Ovary (tissue), 9 donors: Measurements from ENCODE around the gene EYA2. TPM values are rescaled to one million over a fixed set of nuclear protein-coding genes. Genes with fewer than 3 reads are reported as not detected.

ENCODE experiments used
- DNase-seq, 5 donors: peaks; one replicate each; pipeline ENCODE4 v3.0.0-alpha.2; 2019 to 2020
- H3K27ac ChIP-seq, 2 donors: fragments of 200-600 bp; one replicate each; pipeline versions ENCODE4 v1.5.1 to v1.8.0; 2019 to 2022
- H3K27me3 ChIP-seq: fragments of 200-600 bp; one replicate; pipeline ENCODE4 v1.8.0; 2022
- H3K36me3 ChIP-seq: fragments of 200-600 bp; sonication (generic); one replicate; pipeline ENCODE4 v1.5.1; 2019
- H3K4me1 ChIP-seq: one replicate; pipeline ENCODE4 v1.8.1; 2013; ENCODE audit warnings: mild to moderate bottlenecking, moderate library complexity; ENCODE audit not compliant: insufficient read depth
- H3K4me3 ChIP-seq: fragments of 200-600 bp; sonication (generic); one replicate; pipeline ENCODE4 v1.5.1; 2017
- H3K9me3 ChIP-seq, 2 donors: fragments of 200-600 bp in 1 of 2; sonication (generic) in 1 of 2; one replicate each; pipeline versions ENCODE4 v1.5.1 to v1.8.1; 2013 to 2019; ENCODE audit warnings: mild to moderate bottlenecking in 1 of 2, moderate library complexity in 1 of 2
- EP300 ChIP-seq: sonication (generic); formaldehyde crosslinking; IDR thresholded peaks from one replicate; pipeline ENCODE4 v1.6.1; 2017; ENCODE audit warnings: antibody characterized with exemption
- POLR2A ChIP-seq: fragments of 450-650 bp; IDR thresholded peaks from one replicate; pipeline ENCODE4 v1.6.1; 2017; ENCODE audit warnings: antibody characterized with exemption, mild to moderate bottlenecking, moderate library complexity
- WGBS, 3 donors: extraction: QIAGEN DNeasy Blood & Tissue Kit in 1 of 3; methylation state at CpG; one replicate each; pipeline versions ENCODE4 v1.1.5 to v1.1.7; 2013 to 2017; 5-methylcytosine and 5-hydroxymethylcytosine counted together
- intact Hi-C, 4 donors: fragments of 100-400 bp; cut with DNase I; formaldehyde crosslinking; loops; one replicate each; pipeline versions ENCODE4 v1.11.0 to v1.15.1; 2022 to 2023
- polyA plus RNA-seq, 2 donors: library from polyadenylated mRNA; stranded (reverse); fragments of 200-250 nt in 1 of 2; fragments of 350-450 nt in 1 of 2; fragmentation: Illumina TruSeq in 1 of 2; extraction: RNeasy Lipid Tissue Mini Kit (QIAGEN cat#74804) in 1 of 2; gene quantifications; one replicate each; pipeline ENCODE4 v1.2.3, GENCODE V29; 2013 to 2014
- total RNA-seq, 7 donors: library from RNA; depleted of rRNA in 2 of 7; stranded (reverse); fragments of >200 nt in 2 of 7; fragmentation: NEBNext Ultra II Directional in 3 of 7; extraction: Animal tissue kit (Norgen Biotek cat#: 25700) in 3 of 7; gene quantifications; one replicate each; pipeline versions ENCODE4 v1.1.0 to v1.2.4, GENCODE V29; 2016 to 2023
- TF ChIP-seq, protein P1 (sequence below), 3 donors: fragments of 450-650 bp in 2 of 3; fragments of 200-600 bp in 1 of 3; IDR thresholded peaks; one replicate each; pipeline versions ENCODE4 v1.5.1 to v1.8.0; 2016 to 2022; ENCODE audit warnings: antibody characterized with exemption in 3 of 3, mild to moderate bottlenecking in 1 of 3
- donor health status: DM: no; HTN: no; CAD: no; lungs with moderate emphysema.
- donor health status: DM: no; HTN: no; CAD: no.
- donor health status: Bipolar disorder and iron deficiency.
- donor health status: DM: yes; HTN: yes; CAD: no.
- donor health status: DM: no; HTN: no; CAD: no.
- donor health status: DM: yes; HTN: yes; CAD: no.

The EYA2 gene
- total and polyA plus RNA-seq, 9 donors: 0.18 to 7.6 (median 1.7) TPM

DNA sequence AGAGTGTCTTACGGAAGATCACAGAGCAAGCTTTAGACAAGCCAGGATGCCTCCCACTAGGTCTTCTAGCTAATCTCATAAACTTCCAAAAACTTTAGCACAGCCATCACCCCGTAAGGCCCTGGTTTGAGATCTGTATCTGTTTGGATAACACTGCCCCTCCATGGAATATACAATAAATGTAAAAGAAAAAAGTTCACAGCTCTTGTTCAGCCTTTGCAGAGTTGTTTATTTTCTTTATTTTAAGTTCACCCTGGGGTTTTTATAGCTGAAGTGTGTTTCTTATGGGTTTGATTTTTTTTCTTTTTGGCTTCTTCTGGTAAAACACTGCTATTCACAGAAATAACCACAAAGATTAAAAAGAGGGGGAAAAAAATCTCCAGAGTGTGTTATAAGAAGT is 125.6 kb downstream of the EYA2 start:
- Histone ChIP-seq H3K27me3 (no peaks in the 10 kb centered on the region), H3K36me3 (no peaks in the 10 kb centered on the region), H3K4me1 (no peaks in the 10 kb centered on the region), H3K9me3 (no peaks in the 10 kb centered on the region), H3K4me3 (no peak overlapping the region), H3K27ac (no peak overlapping the region)
- intact Hi-C loops: no loop called here
- 42 to 43% (median 42%) methylated on average over 2 of the region's 2 CpGs for WGBS, 3 donors
- no peak for DNase-seq
- TF ChIP-seq POLR2A (no peak), EP300 (no peak)
- TF ChIP-seq, protein P1, sequence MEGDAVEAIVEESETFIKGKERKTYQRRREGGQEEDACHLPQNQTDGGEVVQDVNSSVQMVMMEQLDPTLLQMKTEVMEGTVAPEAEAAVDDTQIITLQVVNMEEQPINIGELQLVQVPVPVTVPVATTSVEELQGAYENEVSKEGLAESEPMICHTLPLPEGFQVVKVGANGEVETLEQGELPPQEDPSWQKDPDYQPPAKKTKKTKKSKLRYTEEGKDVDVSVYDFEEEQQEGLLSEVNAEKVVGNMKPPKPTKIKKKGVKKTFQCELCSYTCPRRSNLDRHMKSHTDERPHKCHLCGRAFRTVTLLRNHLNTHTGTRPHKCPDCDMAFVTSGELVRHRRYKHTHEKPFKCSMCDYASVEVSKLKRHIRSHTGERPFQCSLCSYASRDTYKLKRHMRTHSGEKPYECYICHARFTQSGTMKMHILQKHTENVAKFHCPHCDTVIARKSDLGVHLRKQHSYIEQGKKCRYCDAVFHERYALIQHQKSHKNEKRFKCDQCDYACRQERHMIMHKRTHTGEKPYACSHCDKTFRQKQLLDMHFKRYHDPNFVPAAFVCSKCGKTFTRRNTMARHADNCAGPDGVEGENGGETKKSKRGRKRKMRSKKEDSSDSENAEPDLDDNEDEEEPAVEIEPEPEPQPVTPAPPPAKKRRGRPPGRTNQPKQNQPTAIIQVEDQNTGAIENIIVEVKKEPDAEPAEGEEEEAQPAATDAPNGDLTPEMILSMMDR (IDR thresholded peaks at IDR 0.05): no peak

GRCh38 chr20:47021850-47022249 is 127.2 kb downstream of the EYA2 start:
- intact Hi-C loops: no loop called here
- DNase-seq: no peak
- Histone ChIP-seq H3K4me1 (no peaks in the 10 kb centered on the region), H3K27ac (no peak overlapping the region), H3K4me3 (no peak overlapping the region), H3K36me3 (no peaks in the 10 kb centered on the region), H3K27me3 (no peaks in the 10 kb centered on the region), H3K9me3 (no peaks in the 10 kb centered on the region)
- no peak for TF ChIP-seq POLR2A
- no peak for TF ChIP-seq EP300
- TF ChIP-seq, protein P1 (IDR thresholded peaks at IDR 0.05): no peak
- 65 to 70% (median 68%) methylated on average over 4 of the region's 4 CpGs for WGBS, 3 donors

GRCh38 chr20:47024461-47024937 is 129.9 kb downstream of the EYA2 start:
- Histone ChIP-seq H3K36me3 (no peaks in the 10 kb centered on the region), H3K4me1 (no peaks in the 10 kb centered on the region), H3K4me3 (no peak overlapping the region), H3K27me3 (no peaks in the 10 kb centered on the region), H3K27ac (no peak overlapping the region), H3K9me3 (no peaks in the 10 kb centered on the region)
- intact Hi-C loops: no loop called here
- WGBS, 3 donors: 60 to 68% (median 61%) methylated on average over 3 of the region's 3 CpGs
- no peak for DNase-seq
- TF ChIP-seq EP300: no peak
- no peak for TF ChIP-seq POLR2A
- TF ChIP-seq, protein P1 (IDR thresholded peaks at IDR 0.05): no peak

DNA sequence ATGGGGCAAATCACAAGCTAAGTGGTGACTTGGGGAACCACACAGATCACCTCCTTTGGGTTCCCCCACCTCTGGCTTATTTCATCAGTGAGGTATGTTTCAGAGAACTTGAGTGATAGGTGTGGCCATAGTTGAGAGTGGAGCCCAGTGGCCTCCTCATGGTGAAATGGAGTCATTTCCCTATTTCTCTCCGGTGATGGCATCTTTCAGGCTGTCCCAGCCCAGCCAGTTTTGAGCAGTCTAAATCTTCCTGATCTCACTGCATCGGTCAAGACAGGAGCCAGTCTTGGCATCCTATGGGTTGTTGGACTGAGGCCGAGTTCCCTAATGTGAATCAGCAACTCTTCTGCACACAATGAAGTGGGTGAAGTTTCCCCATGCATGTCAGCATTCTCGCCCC is 132.4 kb downstream of the EYA2 start:
- WGBS, 3 donors: 78 to 85% (median 81%) methylated on average over 4 of the region's 4 CpGs
- Histone ChIP-seq H3K9me3 (no peaks in the 10 kb centered on the region), H3K4me3 (no peak overlapping the region), H3K4me1 (no peaks in the 10 kb centered on the region), H3K36me3 (no peaks in the 10 kb centered on the region), H3K27me3 (no peaks in the 10 kb centered on the region), H3K27ac (no peak overlapping the region)
- no peak for TF ChIP-seq EP300
- TF ChIP-seq POLR2A: no peak
- TF ChIP-seq, protein P1 (IDR thresholded peaks at IDR 0.05): no peak
- no peak for DNase-seq
- intact Hi-C loops: no loop called here
